GM18858 (cell line): Measurements from ENCODE around the gene CFAP206.
"Not testable (repeated sequence)": the region's sequence is repeated elsewhere in the genome, so short reads cannot be mapped to it uniquely, and the experiment has no call there.

Source experiments
- ATAC-seq: cut with Tn5 transposase; IDR thresholded peaks from one replicate; pipeline ENCODE4 v1.9.1; 2021; ENCODE audit not compliant: unreplicated experiment

CFAP206 gene

GRCh38 chr6:87420360-87420759 is 12.6 kb downstream of the CFAP206 start:
- no peak for ATAC-seq

- ATAC-seq: no peak
Observed at GRCh38 chr6:87421576-87421975, 13.8 kb downstream of the CFAP206 start.

- ATAC-seq: no peak
Observed at GRCh38 chr6:87426789-87427188, 19.0 kb downstream of the CFAP206 start.

- ATAC-seq: no peak
Observed at GRCh38 chr6:87430499-87430898, 22.7 kb downstream of the CFAP206 start.

- no peak for ATAC-seq
Observed at GRCh38 chr6:87431263-87431662, 23.5 kb downstream of the CFAP206 start.

- ATAC-seq: no peak
Observed at GRCh38 chr6:87436435-87436834, 28.7 kb downstream of the CFAP206 start.

- no peak for ATAC-seq
Observed at GRCh38 chr6:87441711-87442110, 33.9 kb downstream of the CFAP206 start.

GRCh38 chr6:87444362-87444761 is 36.6 kb downstream of the CFAP206 start:
- no peak for ATAC-seq

- ATAC-seq: no peak
Observed at GRCh38 chr6:87465051-87465450, 57.3 kb downstream of the CFAP206 start.

- peak; percentile 92 for ATAC-seq
Observed at GRCh38 chr6:87472525-87473418, 65.0 kb downstream of the CFAP206 start, which contains the start of gene SLC35A1. Gene SLC35A1 (plus strand): TSS chr6:87472974. CDS start chr6:87473004, 30 bp downstream.

GRCh38 chr6:87473419-87473903 is 65.7 kb downstream of the CFAP206 start:
- ATAC-seq: peak; percentile 39

- no peak for ATAC-seq
Observed at GRCh38 chr6:87481931-87482330, 74.2 kb downstream of the CFAP206 start.

GRCh38 chr6:87482366-87482765 is 74.6 kb downstream of the CFAP206 start:
- ATAC-seq: no peak

- ATAC-seq: no peak
Observed at GRCh38 chr6:87483929-87484328, 76.2 kb downstream of the CFAP206 start.

- no peak for ATAC-seq
Observed at GRCh38 chr6:87484491-87484890, 76.7 kb downstream of the CFAP206 start.

GRCh38 chr6:87487555-87487954 is 79.8 kb downstream of the CFAP206 start:
- no peak for ATAC-seq

- ATAC-seq: not testable (repeated sequence)
Observed at GRCh38 chr6:87489326-87489725, 81.6 kb downstream of the CFAP206 start.

- peak; percentile 90 for ATAC-seq
Observed at GRCh38 chr6:87494761-87495422, 87.1 kb downstream of the CFAP206 start.

- no peak for ATAC-seq
Observed at GRCh38 chr6:87498048-87498447, 90.3 kb downstream of the CFAP206 start.

- no peak for ATAC-seq
Observed at GRCh38 chr6:87501809-87502572, 94.2 kb downstream of the CFAP206 start.

- ATAC-seq: no peak
Observed at GRCh38 chr6:87504441-87504840, 96.7 kb downstream of the CFAP206 start.
